ENCODE data around the gene RAD9A.

Gene RAD9A

DNA sequence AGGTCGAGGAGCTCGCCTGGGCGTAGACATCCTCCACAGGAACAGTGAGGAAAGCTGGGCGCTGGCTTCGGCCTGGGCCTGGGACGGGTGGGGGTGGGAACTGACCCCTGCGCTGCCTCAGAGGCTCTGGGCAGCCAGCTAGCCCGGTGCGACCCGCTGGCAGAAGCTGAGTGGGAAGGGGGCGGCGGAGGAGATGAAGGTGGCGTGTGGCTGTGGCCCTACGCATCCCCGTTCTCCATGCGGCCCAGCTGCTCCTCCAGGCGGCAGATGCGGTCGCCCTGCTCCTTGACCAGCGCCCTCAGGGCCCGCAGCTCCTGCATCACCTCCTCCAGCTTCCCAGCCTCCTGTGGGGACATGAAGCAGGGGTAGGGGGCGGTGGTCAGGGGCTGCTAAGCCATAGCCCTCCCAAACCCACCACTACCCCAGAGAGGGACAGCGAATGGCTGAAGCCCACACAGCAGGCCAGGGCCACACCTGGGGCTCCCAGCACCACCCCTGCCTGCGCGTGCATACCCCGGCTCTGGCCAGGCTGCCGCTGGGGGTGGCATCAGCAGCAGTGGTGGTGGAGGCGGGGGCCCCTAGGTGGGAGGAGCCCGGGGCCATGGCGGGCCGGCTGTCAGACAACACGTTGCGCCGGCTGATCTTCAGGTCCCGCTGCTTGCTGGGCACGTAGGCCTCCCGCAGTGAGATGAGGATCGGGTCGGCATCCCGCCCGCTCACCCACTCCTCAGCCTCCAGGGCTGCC lies 46.5 kb downstream of the RAD9A start:
- peak in 1 of 3 experiments; percentile 73 for DNase-seq (ENCODE audit: low read depth in 2 of 3, low spot score in 2 of 3)

GRCh38 chr11:67439321-67440228 lies 47.8 kb downstream of the RAD9A start:
- DNase-seq (ENCODE audit: low read depth in 2 of 3, low spot score in 2 of 3) = no peak

DNA sequence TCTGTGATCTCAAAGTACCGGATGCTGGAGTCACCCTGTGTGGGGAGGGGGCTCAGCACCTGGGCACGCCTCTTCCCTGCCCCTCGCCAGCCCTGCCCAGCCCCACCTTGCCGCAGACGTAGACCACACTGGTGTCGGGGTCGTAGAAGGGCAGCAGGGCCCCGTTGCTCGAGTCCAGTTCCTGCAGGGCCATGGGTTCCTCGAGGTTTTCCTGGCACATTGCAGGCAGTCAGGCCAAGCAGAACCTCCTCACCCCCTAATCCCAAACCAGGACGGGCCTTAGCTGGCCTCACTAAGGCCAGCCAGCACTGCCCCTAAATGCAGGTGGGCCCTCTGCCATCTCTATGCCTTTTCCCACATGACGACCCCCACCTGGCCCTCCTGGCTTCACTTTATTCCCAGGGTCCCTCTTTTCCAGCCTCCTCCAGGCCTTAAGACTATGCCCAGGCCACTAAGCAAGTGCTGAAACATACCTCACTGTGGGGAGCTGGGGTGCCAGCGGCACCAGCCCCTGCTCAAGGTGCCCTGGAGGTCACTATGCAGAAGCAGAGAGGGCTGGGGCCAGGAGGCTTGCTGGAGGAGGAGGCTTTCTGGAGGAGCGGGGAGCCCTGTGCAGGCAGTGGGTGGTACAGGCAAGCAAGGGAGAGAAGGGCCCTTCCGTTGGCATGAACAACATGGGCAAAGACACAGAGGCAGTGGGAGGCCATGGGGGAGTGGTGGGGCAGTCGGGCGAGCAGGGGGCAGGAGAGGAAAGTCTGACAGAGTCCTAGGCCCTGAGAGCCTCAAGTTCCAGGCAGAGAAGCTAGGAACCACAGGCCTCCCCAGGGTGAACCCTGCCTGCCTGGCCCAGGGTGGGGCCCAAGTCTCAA lies 48.7 kb downstream of the RAD9A start:
- no peak for DNase-seq (ENCODE audit: low read depth in 2 of 3, low spot score in 2 of 3)

DNA sequence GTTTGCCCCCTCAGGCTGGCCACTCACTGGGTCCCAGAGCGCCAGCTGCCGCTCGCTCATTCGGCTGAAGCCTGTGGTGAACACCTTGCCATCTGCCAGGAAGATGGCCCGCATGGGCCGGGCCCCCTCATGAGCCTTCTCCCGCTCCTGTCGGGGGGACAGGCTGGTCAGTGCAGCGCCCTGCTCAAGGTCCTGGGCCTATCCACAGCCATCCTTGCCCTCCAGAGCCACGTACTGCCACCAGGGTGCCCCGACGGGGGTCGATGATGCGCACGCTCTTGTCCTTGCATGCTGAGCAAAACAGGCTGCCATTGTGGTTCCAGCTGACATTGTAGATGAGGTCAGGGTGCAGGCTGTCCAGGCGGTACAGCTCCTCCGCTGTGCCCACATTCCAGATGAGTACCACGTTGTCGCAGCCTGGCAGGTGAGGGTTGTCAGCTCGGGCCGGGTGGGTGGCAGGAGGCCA lies 49.3 kb downstream of the RAD9A start:
- no peak for DNase-seq (ENCODE audit: low read depth in 2 of 3, low spot score in 2 of 3)

- no peak for DNase-seq (ENCODE audit: low read depth in 2 of 3, low spot score in 2 of 3)
Observed at GRCh38 chr11:67441731-67442351, 50.1 kb downstream of the RAD9A start.

DNA sequence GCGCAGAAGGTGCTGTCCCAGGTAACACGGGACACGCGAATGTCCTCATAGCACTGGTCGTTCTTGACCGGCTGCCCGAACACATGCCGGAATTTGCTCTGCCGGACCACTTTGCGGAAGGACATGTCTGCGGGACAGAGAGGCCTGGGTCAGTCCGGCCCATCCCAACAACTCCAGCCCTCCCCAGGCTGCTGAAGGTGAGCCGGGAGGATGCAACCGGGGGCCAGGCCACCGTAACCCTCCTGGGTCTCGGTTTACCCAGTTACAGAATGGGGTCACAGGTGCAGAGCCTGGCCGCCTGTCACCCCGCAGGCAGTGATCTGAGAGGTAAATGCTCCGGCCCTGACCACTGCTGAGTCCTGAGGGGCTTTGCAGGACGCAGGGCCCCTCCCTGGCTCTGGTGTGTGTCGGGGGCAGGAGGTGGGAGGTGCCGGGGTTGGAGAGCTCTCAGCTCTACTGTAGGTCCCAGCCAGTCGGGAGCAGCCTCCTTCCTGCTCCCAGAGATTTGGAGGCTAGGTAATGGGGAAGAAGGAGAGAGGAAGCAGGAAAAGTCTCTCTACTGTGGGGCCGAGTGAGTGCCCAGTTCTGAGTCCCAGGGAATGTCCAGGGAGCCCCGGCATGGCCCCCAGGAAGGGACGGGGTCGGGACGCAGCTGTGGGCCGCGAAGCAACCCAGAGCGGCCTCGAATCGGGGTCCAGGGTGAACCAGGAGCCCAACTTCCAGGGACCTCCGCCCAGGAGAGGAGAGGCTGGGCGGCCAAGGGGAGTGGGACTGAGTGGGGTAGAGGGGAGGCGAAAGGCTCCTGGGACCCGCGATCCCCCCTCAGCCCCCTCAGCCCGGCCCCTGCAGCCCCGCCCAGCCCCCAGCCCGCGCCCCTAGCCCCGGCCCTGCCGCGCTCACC lies 51.0 kb downstream of the RAD9A start:
- DNase-seq (ENCODE audit: low read depth in 2 of 3, low spot score in 2 of 3) = no peak

GRCh38 chr11:67445515-67445914 lies 53.7 kb downstream of the RAD9A start:
- DNase-seq (ENCODE audit: low read depth in 2 of 3, low spot score in 2 of 3) = no peak
